HG02798 (cell line): Measurements from ENCODE around the gene TEX11.
"Not testable (repeated sequence)": the region's sequence is repeated elsewhere in the genome, so short reads cannot be mapped to it uniquely, and the experiment has no call there.

ENCODE experiments used
- ATAC-seq: cut with Tn5 transposase; IDR thresholded peaks from one replicate; pipeline ENCODE4 v1.9.1; 2021; ENCODE audit warnings: mild to moderate bottlenecking; ENCODE audit not compliant: unreplicated experiment, poor library complexity

TEX11 gene

DNA sequence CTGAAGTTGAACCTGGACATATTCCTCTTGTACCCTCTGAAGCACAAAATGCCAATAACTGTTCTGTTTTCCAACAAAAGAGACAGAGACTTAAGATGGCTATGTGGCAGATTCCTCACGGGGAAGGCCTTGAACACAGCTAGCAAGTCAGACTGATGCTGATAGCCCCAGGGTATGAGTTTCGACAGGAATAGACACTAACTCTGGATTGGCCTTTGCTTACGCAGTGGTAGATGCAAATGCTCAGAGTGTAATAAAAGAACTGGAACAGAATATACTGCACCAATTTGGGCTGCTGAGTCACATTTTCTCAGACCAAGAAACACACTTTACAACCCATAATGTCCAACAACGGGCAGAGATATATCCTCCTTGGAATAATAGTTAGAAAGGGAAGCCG, 290.0 kb downstream of the TEX11 start:
- no peak for ATAC-seq

DNA sequence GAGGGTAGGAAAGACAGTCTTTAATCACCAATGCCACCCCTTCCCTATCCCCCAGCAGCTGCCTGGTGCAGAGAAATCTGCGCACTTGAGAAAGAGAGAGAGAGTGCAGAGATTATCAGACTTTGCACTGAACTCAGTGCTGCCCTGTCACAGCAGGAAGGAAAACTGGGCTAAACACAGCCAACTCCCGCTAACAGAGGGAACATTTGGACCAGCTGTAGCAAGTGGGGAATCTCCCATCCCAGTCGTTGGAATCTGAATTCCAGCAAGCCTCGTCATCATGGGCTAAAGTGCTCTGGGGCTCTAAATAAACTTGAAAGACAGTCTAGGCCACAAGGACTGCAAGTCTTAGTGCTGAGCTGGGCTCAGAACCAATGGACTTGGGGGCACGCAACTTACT, 295.2 kb downstream of the TEX11 start:
- no peak for ATAC-seq

DNA sequence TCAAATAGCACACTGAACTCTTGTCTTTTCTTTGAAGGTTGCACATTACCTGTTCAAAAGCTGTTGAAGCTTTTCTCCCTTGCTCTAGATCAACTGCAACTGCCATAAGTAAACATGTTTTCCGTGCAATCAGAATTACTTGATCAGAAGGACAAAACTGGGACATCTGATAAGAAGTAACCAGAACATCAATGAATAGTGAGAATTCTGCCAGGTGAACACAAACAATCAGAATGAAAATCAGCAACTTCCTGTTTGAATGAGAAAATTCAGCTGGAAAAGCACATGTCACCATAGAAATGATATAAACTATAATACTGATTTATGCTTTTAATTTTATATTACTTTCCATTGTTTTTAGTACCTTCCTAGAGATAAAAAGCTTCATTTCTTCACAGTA, 303.2 kb downstream of the TEX11 start:
- no peak for ATAC-seq

DNA sequence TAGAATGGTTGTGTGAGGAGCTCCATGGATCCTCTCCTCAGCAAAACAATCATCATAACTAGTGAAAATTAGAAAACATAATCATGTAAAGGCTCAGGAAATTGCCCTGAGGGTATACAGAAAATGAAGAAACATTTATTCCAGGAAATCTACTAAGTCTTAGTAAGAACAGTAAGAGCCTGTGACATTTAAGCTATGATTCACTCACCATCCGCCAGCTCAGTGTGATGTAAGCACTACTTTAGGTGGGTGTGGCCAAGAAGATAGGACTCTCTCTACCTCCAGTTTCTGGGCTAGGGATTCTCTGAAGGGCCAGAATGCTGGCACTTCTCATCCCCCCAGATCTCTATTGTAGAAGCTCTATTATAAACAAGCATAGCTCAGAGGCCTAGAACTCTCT, 316.4 kb downstream of the TEX11 start:
- ATAC-seq: no peak

DNA sequence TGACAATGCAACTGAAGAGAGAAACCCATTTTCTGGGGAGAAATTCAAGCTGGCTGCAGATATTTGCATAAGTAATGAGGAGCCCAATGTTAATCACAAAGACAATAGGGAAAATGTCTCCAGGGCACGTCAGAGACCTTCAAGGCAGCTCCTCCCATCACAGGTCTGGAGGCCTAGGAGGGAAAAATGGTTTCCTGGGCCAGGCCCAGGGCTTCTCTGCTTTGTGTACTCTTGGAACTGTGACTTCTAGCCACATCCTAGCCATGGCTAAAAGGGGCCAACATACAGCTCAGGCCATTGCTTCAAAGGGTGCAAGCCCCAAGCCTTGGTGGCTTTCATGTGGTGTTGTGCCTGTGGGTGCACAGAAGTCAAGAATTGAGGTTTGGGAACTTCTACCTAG, 321.4 kb downstream of the TEX11 start:
- not testable (repeated sequence) for ATAC-seq

DNA sequence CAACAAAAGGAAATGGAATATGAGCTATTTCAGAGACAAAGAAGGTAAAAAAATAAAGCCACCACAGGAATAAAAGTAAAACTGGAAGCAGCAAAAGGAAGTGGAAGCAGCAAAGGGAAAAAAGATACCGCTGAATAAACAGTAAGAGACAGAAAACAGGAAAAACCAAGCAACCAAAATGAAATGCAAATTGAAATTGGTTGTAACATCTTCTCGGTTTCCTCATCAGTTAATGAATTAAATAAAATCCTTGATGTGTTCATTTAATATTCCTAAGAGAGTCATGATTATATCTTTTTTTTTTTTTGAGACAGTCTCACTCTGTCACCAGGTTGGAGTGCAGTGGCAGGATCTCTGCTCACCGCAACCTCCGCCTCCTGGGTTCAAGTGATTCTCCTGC, 331.1 kb downstream of the TEX11 start:
- no peak for ATAC-seq

DNA sequence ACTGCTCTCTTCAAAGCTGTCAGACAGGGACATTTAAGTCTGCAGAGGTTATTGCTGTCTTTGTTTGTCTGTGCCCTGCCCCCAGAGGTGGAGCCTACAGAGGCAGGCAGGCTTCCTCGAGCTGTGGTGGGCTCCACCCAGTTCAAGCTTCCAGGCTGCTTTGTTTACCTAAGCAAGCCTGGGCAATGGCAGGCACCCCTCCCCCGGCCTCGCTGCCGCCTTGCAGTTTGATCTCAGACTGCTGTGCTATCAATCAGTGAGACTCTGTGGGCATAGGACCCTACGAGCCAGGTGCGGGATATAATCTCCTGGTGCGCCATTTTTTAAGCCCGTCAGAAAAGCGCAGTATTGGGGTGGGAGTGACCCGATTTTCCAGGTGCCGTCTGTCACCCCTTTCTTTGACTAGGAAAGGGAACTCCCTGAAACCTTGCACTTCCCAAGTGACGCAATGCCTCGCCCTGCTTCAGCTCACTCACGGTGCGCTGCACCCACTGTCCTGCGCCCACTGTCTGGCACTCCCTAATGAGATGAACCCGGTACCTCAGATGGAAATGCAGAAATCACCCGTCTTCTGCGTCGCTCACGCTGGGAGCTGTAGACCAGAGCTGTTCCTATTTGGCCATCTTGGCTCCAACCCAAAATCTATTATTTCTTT, 338.5 kb downstream of the TEX11 start:
- ATAC-seq: not testable (repeated sequence)

DNA sequence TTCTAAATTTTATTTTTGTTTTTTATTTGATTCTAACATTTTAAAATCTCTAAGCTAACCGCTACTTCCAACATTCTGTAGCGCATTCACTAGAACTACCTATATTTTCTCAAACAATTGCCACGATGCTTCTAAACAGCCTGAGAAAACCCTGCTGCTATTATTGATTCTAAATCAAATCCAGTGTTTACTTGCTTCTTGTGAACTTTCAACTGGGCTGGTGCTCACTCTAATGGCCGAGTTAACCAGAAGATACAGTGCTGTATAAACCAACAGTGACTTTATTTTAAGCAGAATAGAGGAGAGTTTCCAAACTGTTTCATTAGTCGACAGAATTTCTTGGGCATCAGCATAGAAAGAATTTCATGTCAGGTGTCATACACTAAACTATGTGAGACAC, 353.6 kb downstream of the TEX11 start:
- no peak for ATAC-seq

DNA sequence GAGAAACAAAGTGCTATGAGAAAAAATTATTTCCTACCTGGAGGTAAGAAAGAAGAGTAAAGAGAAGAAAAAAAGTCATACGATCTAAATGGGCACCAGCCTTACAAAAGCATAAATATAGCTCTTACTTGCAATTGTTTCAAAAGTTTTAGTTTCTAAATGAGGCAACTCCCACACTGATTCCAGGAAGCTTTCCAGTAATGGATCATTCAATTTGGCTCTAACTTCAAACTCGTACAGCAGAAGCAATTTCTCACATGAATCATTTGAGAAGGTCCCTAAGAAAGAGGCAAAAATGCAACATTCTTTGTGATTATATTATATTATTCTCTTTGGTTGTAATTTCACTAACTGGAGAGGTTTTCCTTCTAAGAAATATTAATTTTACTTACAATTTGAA, 354.0 kb downstream of the TEX11 start:
- ATAC-seq: no peak

DNA sequence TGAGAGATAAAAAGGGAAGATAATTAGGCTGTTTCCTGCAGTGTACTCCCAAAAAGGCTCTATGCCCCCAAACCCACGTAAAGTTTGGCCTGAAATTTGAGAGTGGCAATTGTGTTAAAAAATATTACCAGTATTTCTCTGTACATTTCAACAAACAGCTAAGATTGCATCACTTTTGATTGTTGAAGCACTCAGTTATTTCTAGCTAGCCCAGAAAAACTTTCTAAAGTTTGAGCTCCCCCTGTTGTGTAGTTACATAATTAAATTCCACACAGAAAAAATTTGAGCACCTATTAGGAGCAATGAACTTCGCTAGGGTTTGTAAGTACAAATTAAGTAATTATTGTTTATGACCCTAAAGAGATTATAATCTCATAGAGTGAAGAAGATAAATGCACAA, 354.4 kb downstream of the TEX11 start:
- ATAC-seq: no peak

DNA sequence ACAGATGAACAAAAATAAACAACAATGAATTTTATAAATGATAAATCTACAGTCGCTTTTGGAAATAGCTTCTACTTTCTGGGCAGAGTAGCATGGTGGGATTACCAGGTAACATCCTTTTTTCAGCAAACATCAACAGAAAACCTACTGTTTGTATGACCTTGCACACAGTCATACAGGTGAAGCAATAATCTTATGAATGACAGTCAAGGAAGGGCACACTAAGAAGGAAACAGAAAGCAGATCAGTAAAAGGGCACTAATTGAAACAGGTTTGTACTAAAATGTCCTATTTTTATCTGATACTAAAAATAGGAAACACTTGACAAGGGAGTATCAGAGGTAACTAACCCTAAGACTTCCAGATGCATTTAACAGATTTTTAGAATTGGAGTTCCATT, 355.0 kb downstream of the TEX11 start:
- peak; percentile 44 for ATAC-seq

DNA sequence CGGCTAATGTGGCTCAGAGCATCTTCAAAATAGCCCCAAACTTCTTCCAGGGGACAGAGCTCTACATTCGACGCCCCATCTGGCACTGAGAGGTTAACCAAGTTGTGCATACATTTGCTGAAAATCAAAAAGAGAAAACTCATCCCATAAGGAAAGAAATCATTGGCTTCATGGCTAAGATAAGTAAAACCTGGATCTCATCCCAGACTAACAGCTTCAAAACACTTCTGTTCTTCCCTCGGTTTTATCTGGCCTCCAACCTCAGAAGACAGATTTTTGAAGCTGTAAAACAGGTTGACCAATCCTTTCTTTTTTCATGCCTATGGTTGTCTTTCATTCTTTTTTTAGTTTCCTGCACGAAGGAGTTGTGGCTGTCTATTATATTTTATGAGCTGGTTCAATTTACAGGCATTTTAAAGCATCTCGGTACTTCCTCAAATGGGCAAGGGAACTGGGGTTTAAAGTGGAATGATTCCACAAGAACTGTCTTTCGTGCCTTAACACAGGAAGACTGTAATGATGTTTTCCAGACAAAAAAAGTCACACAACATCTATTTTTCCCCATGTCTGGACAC, 356.3 kb downstream of the TEX11 start:
- no peak for ATAC-seq

DNA sequence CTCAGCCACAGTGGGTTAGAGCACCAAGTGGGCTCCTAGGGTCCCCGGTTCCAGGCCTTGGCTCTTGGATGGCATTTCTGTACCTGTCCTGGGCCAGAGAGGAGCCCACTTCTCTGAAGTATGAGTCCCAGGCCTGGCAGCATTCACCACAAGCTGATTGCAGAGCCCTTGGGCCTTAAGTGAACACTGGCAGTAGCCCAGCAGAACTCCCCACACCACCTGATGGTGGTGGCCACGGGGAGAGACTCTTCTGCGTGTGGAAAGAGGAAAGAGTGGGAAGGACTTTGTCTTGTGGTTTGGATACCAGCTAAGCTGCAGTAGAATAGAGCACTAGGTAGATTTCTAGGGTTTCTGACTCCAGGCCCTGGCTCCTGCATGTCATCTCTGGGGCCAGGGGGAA, 359.1 kb downstream of the TEX11 start:
- ATAC-seq: no peak

DNA sequence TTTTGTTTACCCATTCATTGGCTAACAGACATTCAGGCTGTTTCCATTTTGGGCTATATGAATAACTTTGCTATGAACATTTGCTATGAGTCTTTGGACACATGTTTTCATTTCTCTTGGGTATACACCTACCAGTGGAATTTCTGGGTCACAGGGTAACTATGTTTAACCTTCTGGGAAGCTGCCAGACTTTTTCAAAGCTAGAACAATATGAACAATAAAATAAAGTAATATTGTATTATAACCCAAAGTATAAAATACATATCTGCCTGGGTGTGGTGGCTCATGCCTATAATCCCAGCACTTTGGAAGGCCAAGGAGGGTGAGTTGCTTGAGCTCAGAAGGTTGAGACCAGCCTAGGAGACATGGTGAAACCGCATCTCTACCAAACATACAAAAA, 373.3 kb downstream of the TEX11 start:
- ATAC-seq: no peak

DNA sequence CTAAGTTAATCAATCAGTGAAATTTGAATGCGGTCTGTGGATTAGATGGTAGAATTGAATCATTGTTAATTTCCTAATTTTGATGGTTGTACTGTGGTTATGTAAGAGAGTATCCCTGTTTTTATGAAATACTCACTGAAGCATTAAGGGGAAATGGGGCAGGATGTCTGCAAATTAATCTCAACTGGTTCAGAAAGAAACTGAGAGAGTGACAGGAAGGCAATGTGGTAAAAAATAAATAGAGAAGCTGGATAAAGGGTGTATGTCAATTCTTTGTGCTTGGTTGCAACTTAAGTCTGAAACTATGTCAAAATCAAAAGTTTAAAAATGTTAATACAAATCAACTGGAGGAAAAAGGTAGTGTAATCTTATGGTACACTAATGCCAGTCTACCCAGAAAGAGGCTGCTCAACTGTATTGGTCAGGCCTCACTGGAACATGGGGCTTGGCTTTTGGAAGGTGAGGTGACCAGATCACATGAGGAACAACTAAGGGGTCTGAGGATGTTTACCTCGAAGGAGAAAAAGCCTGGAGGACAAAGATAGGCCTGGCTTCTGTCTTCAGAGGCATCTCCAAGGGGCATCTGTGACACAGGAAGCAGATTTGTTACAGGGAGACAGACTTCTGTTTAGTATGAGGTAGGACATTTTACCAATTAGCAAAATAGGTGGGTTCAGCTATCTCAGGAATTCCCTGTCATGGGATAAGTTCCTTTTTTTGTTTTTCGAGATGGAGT, 380.7 kb downstream of the TEX11 start:
- no peak for ATAC-seq

DNA sequence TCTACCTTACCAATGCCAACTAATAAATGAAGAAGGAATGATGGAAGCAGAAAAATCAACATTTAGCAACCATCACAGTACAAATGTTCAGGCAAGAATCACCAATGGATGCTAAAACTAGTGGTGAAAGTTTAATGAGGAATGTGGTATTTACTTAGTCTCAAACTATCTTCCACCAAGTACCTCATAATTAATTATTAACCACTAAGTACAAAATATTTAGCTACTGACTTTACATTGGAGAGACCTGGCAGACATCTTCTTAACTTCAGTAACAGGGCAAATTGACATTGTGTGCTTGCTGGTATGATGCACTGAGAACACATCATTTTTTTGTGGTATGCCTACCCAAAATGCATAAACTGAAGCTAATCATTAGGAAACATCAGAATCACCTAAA, 381.5 kb downstream of the TEX11 start:
- no peak for ATAC-seq

DNA sequence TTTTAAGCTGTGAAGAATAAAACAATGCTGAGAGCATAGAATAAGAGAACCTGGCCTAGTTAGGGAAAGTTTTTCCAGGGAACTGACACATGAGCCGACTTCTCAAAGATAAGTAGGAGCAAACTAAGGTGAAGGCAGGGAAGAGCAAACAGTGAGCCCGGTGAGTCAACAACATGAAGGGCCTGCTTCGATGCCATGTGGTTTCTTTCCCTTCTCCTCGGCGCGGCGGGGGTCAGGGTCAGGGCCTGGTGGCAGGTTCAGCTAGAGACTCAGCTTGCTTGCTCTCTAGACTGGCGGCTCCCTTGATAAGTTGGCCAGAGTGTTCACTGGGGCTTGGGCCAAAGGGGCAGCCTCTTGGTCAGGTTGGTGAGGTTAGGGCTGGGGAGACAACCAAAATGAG, 382.8 kb downstream of the TEX11 start:
- ATAC-seq: no peak

DNA sequence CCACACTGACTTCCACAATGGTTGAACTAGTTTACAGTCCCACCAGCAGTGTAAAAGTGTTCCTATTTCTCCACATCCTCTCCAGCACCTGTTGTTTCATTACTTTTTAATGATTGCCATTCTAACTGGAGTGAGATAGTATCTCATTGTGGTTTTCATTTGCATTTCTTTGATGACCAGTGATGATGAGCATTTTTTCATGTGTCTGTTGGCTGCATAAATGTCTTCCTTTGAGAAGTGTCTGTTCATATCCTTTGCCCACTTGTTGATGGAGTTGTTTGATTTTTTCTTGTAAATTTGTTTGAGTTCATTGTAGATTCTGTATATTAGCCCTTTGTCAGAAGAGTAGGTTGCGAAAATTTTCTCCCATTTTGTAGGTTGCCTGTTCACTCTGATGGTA, 392.8 kb downstream of the TEX11 start:
- not testable (repeated sequence) for ATAC-seq

DNA sequence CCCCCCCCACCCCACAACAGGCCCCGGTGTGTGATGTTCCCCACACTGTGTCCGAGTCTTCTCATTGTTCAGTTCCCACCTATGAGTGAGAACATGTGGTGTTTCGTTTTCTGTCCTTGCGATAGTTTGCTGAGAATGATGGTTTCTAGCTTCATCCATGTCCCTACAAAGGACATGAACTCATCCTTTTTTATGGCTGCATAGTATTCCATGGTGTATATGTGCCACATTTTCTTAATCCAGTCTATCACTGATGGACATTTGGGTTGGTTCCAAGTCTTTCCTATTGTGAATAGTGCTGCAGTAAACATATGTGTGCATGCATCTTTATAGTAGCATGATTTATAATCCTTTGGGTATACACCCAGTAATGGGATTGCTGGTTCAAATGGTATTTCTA, 393.2 kb downstream of the TEX11 start:
- ATAC-seq: not testable (repeated sequence)

DNA sequence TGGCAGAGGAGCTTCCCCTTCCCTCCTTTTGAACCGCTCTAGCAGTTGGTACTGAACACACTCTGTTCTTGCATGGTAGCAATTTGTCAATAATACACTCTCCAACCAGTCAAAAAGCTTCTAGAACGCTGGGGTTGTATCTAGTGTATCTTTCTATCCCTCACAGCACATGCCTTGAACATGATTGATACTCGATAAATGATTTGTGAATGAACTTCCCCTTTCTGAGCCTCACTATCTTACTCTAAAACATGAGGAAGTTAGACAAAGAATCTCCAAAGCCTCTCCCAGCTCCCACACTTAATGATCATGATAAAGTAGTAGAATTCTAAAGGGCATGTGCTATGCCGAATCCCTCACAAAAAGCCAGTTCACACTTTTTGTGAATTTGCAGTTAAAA, 399.4 kb downstream of the TEX11 start:
- ATAC-seq: no peak

DNA sequence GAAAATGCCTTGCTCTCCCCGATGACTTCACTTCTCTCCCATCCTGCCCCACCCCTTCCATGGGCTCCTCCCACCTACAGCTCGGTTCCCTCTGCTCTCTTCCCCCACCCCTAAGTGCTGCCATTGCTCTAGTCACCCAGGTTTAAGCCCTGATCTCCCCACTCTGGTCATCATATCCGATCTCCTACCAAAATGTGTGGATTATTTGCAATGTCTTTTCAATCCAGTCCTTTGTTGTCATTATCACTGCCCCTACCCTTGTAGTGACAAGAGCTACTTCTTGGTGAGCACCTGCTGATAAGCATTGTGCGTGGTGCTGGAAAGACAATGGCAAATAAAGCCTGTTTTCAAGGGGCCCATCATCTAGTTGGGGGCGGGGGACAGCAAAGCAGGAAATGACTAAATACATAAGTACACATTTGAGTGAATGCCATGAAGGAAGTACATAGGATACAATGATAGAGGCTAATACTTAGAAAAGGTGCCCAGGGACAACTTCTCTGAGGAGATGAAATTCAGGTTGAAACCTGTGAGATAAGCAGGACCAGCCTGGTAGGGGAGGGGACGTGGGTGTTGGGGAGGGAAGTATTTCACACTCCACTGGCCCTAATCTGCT, 400.1 kb downstream of the TEX11 start:
- no peak for ATAC-seq
